GM12878 (cell line): Measurements from ENCODE around the gene FBXL14. TPM values are rescaled to one million over a fixed set of nuclear protein-coding genes. Genes with fewer than 3 reads are reported as not detected.

Experiments
- CBFB ChIP-seq: IDR thresholded peaks from 2 replicates; pipeline ENCODE4 v1.6.1; 2016; ENCODE audit warnings: antibody characterized with exemption, low read depth
- CTCF ChIP-seq, 3 experiments: IDR thresholded peaks in 2 of 3; conservative IDR thresholded peaks in 1 of 3; 2 replicates each; pipeline ENCODE4 v1.5.1; 2011; ENCODE audit warnings: low read depth in 3 of 3, low read length in 3 of 3, mild to moderate bottlenecking in 3 of 3, control low read depth in 2 of 3, moderate library complexity in 2 of 3, inconsistent platforms in 1 of 3, mixed read lengths in 1 of 3; ENCODE audit not compliant: control insufficient read depth in 2 of 3, insufficient read depth in 1 of 3; ENCODE audit errors: extremely low read depth in 1 of 3
- EP300 ChIP-seq, 2 experiments: fragments of 150-350 bp in 1 of 2; IDR thresholded peaks; 2 replicates each; pipeline ENCODE4 v1.6.1; 2011 to 2012; ENCODE audit warnings: low read depth in 2 of 2, low read length in 2 of 2, borderline replicate concordance in 1 of 2, improper control_type of control experiment in 1 of 2, inconsistent platforms in 1 of 2; ENCODE audit not compliant: control insufficient read depth in 1 of 2
- ETV6 ChIP-seq, 2 experiments: fragments of 450-650 bp in 1 of 2; IDR thresholded peaks in 1 of 2; conservative IDR thresholded peaks in 1 of 2; 2 replicates each; pipeline ENCODE4 v1.6.1; 2014; ENCODE audit warnings: antibody characterized with exemption in 1 of 2, borderline replicate concordance in 1 of 2, low read depth in 1 of 2, mild to moderate bottlenecking in 1 of 2, moderate library complexity in 1 of 2
- IRF4 ChIP-seq: IDR thresholded peaks from 2 replicates; pipeline ENCODE4 v1.6.1; 2011; ENCODE audit warnings: low read depth, low read length
- MEF2B ChIP-seq: fragments of 450-650 bp; IDR thresholded peaks from 2 replicates; pipeline ENCODE4 v1.6.1; 2018; ENCODE audit warnings: mild to moderate bottlenecking, moderate library complexity; ENCODE audit not compliant: partially characterized antibody, poor library complexity, severe bottlenecking
- MLLT1 ChIP-seq: fragments of 450-650 bp; IDR thresholded peaks from 2 replicates; pipeline ENCODE4 v1.6.1; 2016; ENCODE audit warnings: mild to moderate bottlenecking
- MTA3 ChIP-seq: IDR thresholded peaks from 2 replicates; pipeline ENCODE4 v1.6.1; 2012; ENCODE audit warnings: low read length, inconsistent platforms, borderline replicate concordance
- MXI1 ChIP-seq: fragments of 150-350 bp; IDR thresholded peaks from 2 replicates; pipeline ENCODE4 v1.6.1; 2011; ENCODE audit warnings: low read depth, mild to moderate bottlenecking, inconsistent platforms, low read length, improper control_type of control experiment
- PKNOX1 ChIP-seq: fragments of 450-650 bp; IDR thresholded peaks from 2 replicates; pipeline ENCODE4 v1.6.1; 2016; ENCODE audit warnings: mild to moderate bottlenecking
- POLR2AphosphoS5 ChIP-seq: IDR thresholded peaks from 2 replicates; pipeline ENCODE4 v1.6.1; 2011; ENCODE audit warnings: mild to moderate bottlenecking, low read length, inconsistent platforms
- RB1 ChIP-seq: fragments of 450-650 bp; formaldehyde crosslinking; IDR thresholded peaks from 2 replicates; pipeline ENCODE4 v1.6.1; 2017; ENCODE audit warnings: mild to moderate bottlenecking, borderline replicate concordance
- RCOR1 ChIP-seq: conservative IDR thresholded peaks from 2 replicates; pipeline ENCODE4 v1.6.1; 2012; ENCODE audit warnings: low read depth, low read length, improper control_type of control experiment
- RELA ChIP-seq: fragments of 450-650 bp; IDR thresholded peaks from 2 replicates; pipeline ENCODE4 v1.8.0; 2014; ENCODE audit warnings: borderline replicate concordance; ENCODE audit not compliant: partially characterized antibody
- SMARCA5 ChIP-seq: fragments of 450-650 bp; IDR thresholded peaks from 2 replicates; pipeline ENCODE4 v1.6.1; 2017; ENCODE audit warnings: mild to moderate bottlenecking
- SPI1 ChIP-seq: IDR thresholded peaks from 2 replicates; pipeline ENCODE4 v1.6.1; 2011; ENCODE audit warnings: low read depth, mild to moderate bottlenecking, low read length, moderate library complexity, borderline replicate concordance; ENCODE audit not compliant: insufficient read depth
- USF2 ChIP-seq: IDR thresholded peaks from 2 replicates; pipeline ENCODE4 v1.6.1; 2011; ENCODE audit warnings: low read depth, low read length, improper control_type of control experiment, borderline replicate concordance
- ZNF217 ChIP-seq: fragments of 450-650 bp; IDR thresholded peaks from 2 replicates; pipeline ENCODE4 v1.6.1; 2017; ENCODE audit warnings: antibody characterized with exemption, mild to moderate bottlenecking
- polyA plus RNA-seq, 11 experiments: library from polyadenylated mRNA; depleted of rRNA in 4 of 11; unstranded in 6 of 11; stranded (reverse) in 5 of 11; fragments of >200 nt; fragmentation: Nextera tagmentation in 4 of 11; fragmentation: Illumina TruSeq in 1 of 11; extraction: Ambion mirVana in 4 of 11; extraction: Trizol in 1 of 11; gene quantifications; 1 replicate in 1 of 11; 2 replicates in 10 of 11; pipeline versions ENCODE4 v1.2.1 to v1.2.3, GENCODE V29; 2011 to 2016; ENCODE audit warnings: inconsistent platforms in 2 of 11, missing spikeins in 2 of 11, low read depth in 1 of 11
- total RNA-seq, 4 experiments: library from RNA; depleted of rRNA in 3 of 4; stranded (reverse); fragments of >200 nt in 3 of 4; fragmentation: Illumina TruSeq in 1 of 4; extraction: Trizol in 1 of 4; gene quantifications; 2 replicates each; pipeline versions ENCODE4 v1.2.1 to v1.2.3, GENCODE V29; 2013 to 2021

Gene FBXL14
- total and polyA plus RNA-seq, 10 of the 15 experiments (the other 5 are each of a cell fraction or from before 2014, with no cell fraction given): 0.44 to 19.0 (median 2.9) TPM

- TF ChIP-seq RB1 (no peak), MEF2B (peak; percentile 99), EP300 (IDR thresholded peaks at IDR 0.05; ENCODE audit: borderline replicate concordance in 1 of 2, control insufficient read depth in 1 of 2, low read depth in 2 of 2, low read length in 2 of 2) (peak in 1 of 2 experiments; percentile 48; a peak in 1 of 4 replicates), POLR2AphosphoS5 (no peak), CTCF (IDR thresholded peaks at IDR 0.05 in 2 of 3, conservative IDR thresholded peaks at IDR 0.05 in 1 of 3; ENCODE audit: control insufficient read depth in 2 of 3, extremely low read depth in 1 of 3, insufficient read depth in 1 of 3, low read depth in 3 of 3, low read length in 3 of 3) (peak; percentile 81 to 97 (median 86); a peak in 5 of 6 replicates), MLLT1 (0 out of 2 replicates have a peak, but pooled peaks have one; percentile 57), IRF4 (peak; percentile 83), RELA (peak; percentile 37), SPI1 (peak; percentile 40; the same call in 1 of the 2 replicates), PKNOX1 (no peak), MXI1 (no peak), MTA3 (0 out of 2 replicates have a peak, but pooled peaks have one; percentile 28), USF2 (no peak), SMARCA5 (peak; percentile 74; the same call in 1 of the 2 replicates), CBFB (peak; percentile 82; the same call in 1 of the 2 replicates), ZNF217 (0 out of 2 replicates have a peak, but pooled peaks have one; percentile 24), RCOR1 (no peak), ETV6 (conservative IDR thresholded peaks at IDR 0.05 in 1 of 2, IDR thresholded peaks at IDR 0.05 in 1 of 2; ENCODE audit: borderline replicate concordance in 1 of 2, low read depth in 1 of 2) (peak in 1 of 2 experiments; percentile 84; a peak in 2 of 4 replicates)
Measured at GRCh38 chr12:1583421-1584078, 10.8 kb downstream of the FBXL14 start (continued).
